ENCODE results near the gene SLBP. TPM values are rescaled to one million over a fixed set of nuclear protein-coding genes. Genes with fewer than 3 reads are reported as not detected.

Gene SLBP
- total and polyA plus RNA-seq, 2 donors (not counting 1 experiment from before 2014, with no cell fraction given), result 49.7 to 108 TPM

DNA sequence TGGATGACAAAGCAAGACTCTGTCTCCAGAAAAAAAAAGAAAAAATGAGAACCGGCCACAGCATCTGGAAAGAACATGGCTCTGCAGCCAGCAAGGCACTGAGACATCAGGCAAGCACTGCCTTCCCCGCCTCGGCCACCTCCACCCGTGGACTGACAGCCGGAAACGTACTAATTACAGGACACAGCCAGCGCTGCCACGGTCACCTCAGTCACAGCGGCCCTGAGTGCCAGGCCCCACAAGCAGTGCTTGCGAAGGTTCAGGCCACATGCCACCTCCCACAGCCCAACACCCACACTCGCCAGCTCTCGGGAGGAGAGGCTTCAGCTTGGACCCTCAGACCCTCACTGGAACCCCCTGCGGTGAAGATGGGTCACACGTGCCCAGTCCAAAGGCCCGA lies 44.8 kb downstream of the SLBP start:
- Histone ChIP-seq H4K20me1 (ENCODE audit: control insufficient read depth, extremely low read depth, insufficient read depth, low read length) (no peaks in the 10 kb centered on the region), H3K27ac (ENCODE audit: insufficient read depth, low read length) (no peak overlapping the region), H3K36me3 (ENCODE audit: control insufficient read depth, insufficient read depth, low read length) (no peaks in the 10 kb centered on the region), H3K4me2 (ENCODE audit: extremely low read depth, insufficient read depth, low read length) (no peak overlapping the region), H3K79me2 (ENCODE audit: control insufficient read depth, insufficient read depth, low read length) (no peaks in the 10 kb centered on the region), H3K27me3 (ENCODE audit: control insufficient read depth, insufficient read depth, low read length) (no peaks in the 10 kb centered on the region), H2AFZ (ENCODE audit: low read length) (no peak overlapping the region), H3K9me3 (ENCODE audit: control insufficient read depth, insufficient read depth, low read depth, low read length) (no peaks in the 10 kb centered on the region), H3K9ac (ENCODE audit: insufficient read depth, low read length) (no peak overlapping the region), H3K4me3 (replicated peaks in 1 of 4; ENCODE audit: control extremely low read depth in 1 of 4, insufficient read depth in 1 of 4, low read depth in 3 of 4, low read length in 4 of 4) (no peak overlapping the region), H3K4me1 (ENCODE audit: control insufficient read depth, extremely low read depth, insufficient read depth, low read length) (no peaks in the 10 kb centered on the region)
- DNase-seq (ENCODE audit: low read depth in 2 of 2), result no peak
- TF ChIP-seq EZH2 (IDR thresholded peaks at IDR 0.05; ENCODE audit: low read length, missing control alignments), result no peak
- TF ChIP-seq, protein P1, sequence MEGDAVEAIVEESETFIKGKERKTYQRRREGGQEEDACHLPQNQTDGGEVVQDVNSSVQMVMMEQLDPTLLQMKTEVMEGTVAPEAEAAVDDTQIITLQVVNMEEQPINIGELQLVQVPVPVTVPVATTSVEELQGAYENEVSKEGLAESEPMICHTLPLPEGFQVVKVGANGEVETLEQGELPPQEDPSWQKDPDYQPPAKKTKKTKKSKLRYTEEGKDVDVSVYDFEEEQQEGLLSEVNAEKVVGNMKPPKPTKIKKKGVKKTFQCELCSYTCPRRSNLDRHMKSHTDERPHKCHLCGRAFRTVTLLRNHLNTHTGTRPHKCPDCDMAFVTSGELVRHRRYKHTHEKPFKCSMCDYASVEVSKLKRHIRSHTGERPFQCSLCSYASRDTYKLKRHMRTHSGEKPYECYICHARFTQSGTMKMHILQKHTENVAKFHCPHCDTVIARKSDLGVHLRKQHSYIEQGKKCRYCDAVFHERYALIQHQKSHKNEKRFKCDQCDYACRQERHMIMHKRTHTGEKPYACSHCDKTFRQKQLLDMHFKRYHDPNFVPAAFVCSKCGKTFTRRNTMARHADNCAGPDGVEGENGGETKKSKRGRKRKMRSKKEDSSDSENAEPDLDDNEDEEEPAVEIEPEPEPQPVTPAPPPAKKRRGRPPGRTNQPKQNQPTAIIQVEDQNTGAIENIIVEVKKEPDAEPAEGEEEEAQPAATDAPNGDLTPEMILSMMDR (conservative IDR thresholded peaks at IDR 0.05 in 1 of 2, IDR thresholded peaks at IDR 0.05 in 1 of 2; ENCODE audit: low read depth in 1 of 2, low read length in 2 of 2), result no peak

DNA sequence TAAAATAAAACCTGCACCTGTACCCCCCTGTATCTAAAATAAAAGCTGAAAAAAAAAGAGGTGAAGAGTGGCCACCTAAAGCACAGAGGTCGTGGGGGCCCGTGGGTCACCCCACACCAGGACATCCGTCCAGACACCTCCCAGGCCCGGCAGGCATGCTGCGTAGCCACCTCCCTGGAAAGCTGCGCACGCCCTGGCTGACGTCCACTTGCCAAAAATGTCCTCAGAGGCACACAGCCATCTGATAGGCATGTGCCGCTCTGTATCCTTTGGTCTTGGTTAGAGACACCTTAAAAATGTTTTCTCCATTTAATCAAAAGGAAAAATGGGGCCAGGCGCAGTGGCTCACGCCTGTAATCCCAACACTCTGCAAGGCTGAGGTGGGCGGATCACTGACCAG lies 45.7 kb downstream of the SLBP start:
- no peak overlapping the region for H2AFZ ChIP-seq (ENCODE audit: low read length)
- no peak overlapping the region for H3K4me2 ChIP-seq (ENCODE audit: extremely low read depth, insufficient read depth, low read length)
- no peaks in the 10 kb centered on the region for H3K4me1 ChIP-seq (ENCODE audit: control insufficient read depth, extremely low read depth, insufficient read depth, low read length)
- no peak overlapping the region for H3K9ac ChIP-seq (ENCODE audit: insufficient read depth, low read length)
- no peak for DNase-seq (ENCODE audit: low read depth in 2 of 2)
- H3K36me3 ChIP-seq (ENCODE audit: control insufficient read depth, insufficient read depth, low read length), result no peaks in the 10 kb centered on the region
- H3K9me3 ChIP-seq (ENCODE audit: control insufficient read depth, insufficient read depth, low read depth, low read length), result no peaks in the 10 kb centered on the region
- no peaks in the 10 kb centered on the region for H3K27me3 ChIP-seq (ENCODE audit: control insufficient read depth, insufficient read depth, low read length)
- no peaks in the 10 kb centered on the region for H3K79me2 ChIP-seq (ENCODE audit: control insufficient read depth, insufficient read depth, low read length)
- no peak overlapping the region for H3K4me3 ChIP-seq (replicated peaks in 1 of 4; ENCODE audit: control extremely low read depth in 1 of 4, insufficient read depth in 1 of 4, low read depth in 3 of 4, low read length in 4 of 4)
- no peaks in the 10 kb centered on the region for H4K20me1 ChIP-seq (ENCODE audit: control insufficient read depth, extremely low read depth, insufficient read depth, low read length)
- no peak overlapping the region for H3K27ac ChIP-seq (ENCODE audit: insufficient read depth, low read length)
- no peak for TF ChIP-seq EZH2 (IDR thresholded peaks at IDR 0.05; ENCODE audit: low read length, missing control alignments)

- no peaks in the 10 kb centered on the region for H3K27me3 ChIP-seq (ENCODE audit: control insufficient read depth, insufficient read depth, low read length)
- no peak for DNase-seq (ENCODE audit: low read depth in 2 of 2)
- H3K79me2 ChIP-seq (ENCODE audit: control insufficient read depth, insufficient read depth, low read length), result no peaks in the 10 kb centered on the region
Measured at GRCh38 chr4:1664141-1664540, 48.0 kb downstream of the SLBP start.

More at GRCh38 chr4:1664141-1664540, 48.0 kb downstream of the SLBP start:
- Histone ChIP-seq H3K4me1 (ENCODE audit: control insufficient read depth, extremely low read depth, insufficient read depth, low read length) (no peaks in the 10 kb centered on the region), H4K20me1 (ENCODE audit: control insufficient read depth, extremely low read depth, insufficient read depth, low read length) (no peaks in the 10 kb centered on the region), H3K27ac (ENCODE audit: insufficient read depth, low read length) (no peak overlapping the region), H2AFZ (ENCODE audit: low read length) (no peak overlapping the region), H3K4me2 (ENCODE audit: extremely low read depth, insufficient read depth, low read length) (no peak overlapping the region), H3K4me3 (replicated peaks in 1 of 4; ENCODE audit: control extremely low read depth in 1 of 4, insufficient read depth in 1 of 4, low read depth in 3 of 4, low read length in 4 of 4) (no peak overlapping the region), H3K9ac (ENCODE audit: insufficient read depth, low read length) (no peak overlapping the region), H3K36me3 (ENCODE audit: control insufficient read depth, insufficient read depth, low read length) (no peaks in the 10 kb centered on the region), H3K9me3 (ENCODE audit: control insufficient read depth, insufficient read depth, low read depth, low read length) (no peaks in the 10 kb centered on the region)
- TF ChIP-seq, protein P1 (conservative IDR thresholded peaks at IDR 0.05 in 1 of 2, IDR thresholded peaks at IDR 0.05 in 1 of 2; ENCODE audit: low read depth in 1 of 2, low read length in 2 of 2), result no peak
- no peak for TF ChIP-seq EZH2 (IDR thresholded peaks at IDR 0.05; ENCODE audit: low read length, missing control alignments)

Measured in fibroblast of lung (primary cell).